Esophagus (tissue), 2 donors: ENCODE results near the gene AARS2. TPM values are rescaled to one million over a fixed set of nuclear protein-coding genes. Genes with fewer than 3 reads are reported as not detected.
"Not testable (repeated sequence)": the region's sequence is repeated elsewhere in the genome, so short reads cannot be mapped to it uniquely, and the experiment has no call there.

Experiments used
- H3K27ac ChIP-seq, 2 donors: one replicate each; pipeline ENCODE4 v1.5.1; 2013; ENCODE audit warnings: low read depth in 2 of 2, mild to moderate bottlenecking in 2 of 2, inconsistent platforms in 1 of 2, low read length in 1 of 2, moderate library complexity in 1 of 2
- H3K27me3 ChIP-seq, 2 donors: one replicate each; pipeline ENCODE4 v1.6.1; 2013; ENCODE audit warnings: low read length in 2 of 2, control low read depth in 1 of 2, mild to moderate bottlenecking in 1 of 2; ENCODE audit not compliant: insufficient read depth in 2 of 2, control insufficient read depth in 1 of 2
- H3K36me3 ChIP-seq, 2 donors: one replicate each; pipeline ENCODE4 v1.6.1; 2013; ENCODE audit warnings: low read length in 1 of 2; ENCODE audit not compliant: control insufficient read depth in 2 of 2, insufficient read depth in 2 of 2
- H3K4me1 ChIP-seq, 2 donors: one replicate each; pipeline ENCODE4 v1.6.1; 2013; ENCODE audit warnings: low read length in 1 of 2; ENCODE audit not compliant: control insufficient read depth in 2 of 2, insufficient read depth in 2 of 2
- H3K4me3 ChIP-seq, 2 donors: one replicate each; pipeline ENCODE4 v1.5.1; 2013; ENCODE audit warnings: low read length in 2 of 2, mild to moderate bottlenecking in 2 of 2, low read depth in 1 of 2, moderate library complexity in 1 of 2
- H3K9me3 ChIP-seq, 2 donors: one replicate each; pipeline ENCODE4 v1.6.1; 2013; ENCODE audit warnings: mild to moderate bottlenecking in 2 of 2, low read depth in 1 of 2, low read length in 1 of 2, moderate library complexity in 1 of 2; ENCODE audit not compliant: control insufficient read depth in 2 of 2, insufficient read depth in 1 of 2
- WGBS, 2 donors: extraction: QIAGEN DNeasy Blood & Tissue Kit; methylation state at CpG; one replicate each; pipeline ENCODE4 v1.1.7; 2013; 5-methylcytosine and 5-hydroxymethylcytosine counted together
- polyA plus RNA-seq, 2 donors: library from polyadenylated mRNA; stranded (reverse); fragments of 200-250 nt; gene quantifications; one replicate each; pipeline ENCODE4 v1.2.3, GENCODE V29; 2013
- donor health status: healthy with polysubstance abuse.
- donor health status: Bipolar disorder and iron deficiency.

Gene AARS2
- polyA plus RNA-seq, 2 donors = 7.0 to 8.5 TPM

GRCh38 chr6:44346818-44347217 lies 33.7 kb upstream of the AARS2 start:
- not testable (repeated sequence) for H3K4me1 ChIP-seq, H3K4me3 ChIP-seq, H3K9me3 ChIP-seq, H3K27ac ChIP-seq, H3K36me3 ChIP-seq, H3K27me3 ChIP-seq
- WGBS, 2 donors = 77 to 78% methylated on average over 4 of the region's 4 CpGs

- Histone ChIP-seq H3K27ac (no peak within 1 kb of the TSS), H3K4me1 (no peaks in the 10 kb centered on the region), H3K36me3 (no peaks in the 10 kb centered on the region), H3K9me3 (no peaks in the 10 kb centered on the region), H3K4me3 (no peak within 1 kb of the TSS), H3K27me3 (peaks cover 0 to 6% of the 10 kb centered on the region in 2 donors)
- WGBS, 2 donors = 3 to 4% methylated on average over 24 to 31 of the region's 31 CpGs
These were observed 29.3 kb upstream of the AARS2 start, which contains the start of gene SPATS1 for GRCh38 chr6:44342489-44342888. SPATS1 (plus strand) TSS chr6:44342650; CDS start chr6:44343096, 446 bp downstream.

- H3K36me3 ChIP-seq = no peaks in the 10 kb centered on the region
- no peak overlapping the region for H3K4me3 ChIP-seq
- 40 to 43% methylated on average over 6 of the region's 6 CpGs for WGBS, 2 donors
- no peaks in the 10 kb centered on the region for H3K9me3 ChIP-seq
- no peak overlapping the region for H3K27ac ChIP-seq
- H3K27me3 ChIP-seq = peaks cover 0 to 6% of the 10 kb centered on the region in 2 donors
- no peaks in the 10 kb centered on the region for H3K4me1 ChIP-seq
These were observed 28.9 kb upstream of the AARS2 start for GRCh38 chr6:44342052-44342451.

GRCh38 chr6:44341095-44341890 lies 28.1 kb upstream of the AARS2 start:
- Histone ChIP-seq H3K4me1 (no peaks in the 10 kb centered on the region), H3K9me3 (no peaks in the 10 kb centered on the region), H3K27me3 (peaks cover 0 to 6% of the 10 kb centered on the region in 2 donors), H3K4me3 (no peak overlapping the region), H3K36me3 (no peaks in the 10 kb centered on the region), H3K27ac (no peak overlapping the region)
- 64% methylated on average over 8 of the region's 8 CpGs for WGBS, 2 donors

- WGBS, 2 donors = 47 to 50% methylated on average over 7 of the region's 7 CpGs
- Histone ChIP-seq H3K4me1 (no peaks in the 10 kb centered on the region), H3K4me3 (no peak overlapping the region), H3K27ac (peak overlapping the region in 1 of 2 donors; percentile 54), H3K27me3 (peaks cover 0 to 6% of the 10 kb centered on the region in 2 donors), H3K9me3 (no peaks in the 10 kb centered on the region), H3K36me3 (no peaks in the 10 kb centered on the region)
These were observed 26.8 kb upstream of the AARS2 start for GRCh38 chr6:44339763-44340625.

- 79% methylated on average over 5 of the region's 5 CpGs for WGBS, 2 donors
- peak overlapping the region in 1 of 2 donors; percentile 54 for H3K27ac ChIP-seq
- peaks cover 0 to 6% of the 10 kb centered on the region in 2 donors for H3K27me3 ChIP-seq
- H3K4me3 ChIP-seq = no peak overlapping the region
- H3K36me3 ChIP-seq = no peaks in the 10 kb centered on the region
- H3K9me3 ChIP-seq = no peaks in the 10 kb centered on the region
- H3K4me1 ChIP-seq = no peaks in the 10 kb centered on the region
These were observed 26.2 kb upstream of the AARS2 start for GRCh38 chr6:44339301-44339700.

GRCh38 chr6:44338228-44339122 lies 25.3 kb upstream of the AARS2 start:
- H3K9me3 ChIP-seq = no peaks in the 10 kb centered on the region
- H3K27ac ChIP-seq = no peak overlapping the region
- no peak overlapping the region for H3K4me3 ChIP-seq
- no peaks in the 10 kb centered on the region for H3K36me3 ChIP-seq
- no peaks in the 10 kb centered on the region for H3K4me1 ChIP-seq
- 3% methylated on average over 11 of the region's 11 CpGs for WGBS, 2 donors
- H3K27me3 ChIP-seq = no peaks in the 10 kb centered on the region

GRCh38 chr6:44335631-44336030 lies 22.5 kb upstream of the AARS2 start:
- 42 to 58% methylated on average over 1 of the region's 1 CpG for WGBS, 2 donors
- Histone ChIP-seq H3K36me3 (no peaks in the 10 kb centered on the region), H3K9me3 (no peaks in the 10 kb centered on the region), H3K27ac (no peak overlapping the region), H3K27me3 (peaks cover 0 to 3% of the 10 kb centered on the region in 2 donors), H3K4me3 (no peak overlapping the region), H3K4me1 (no peaks in the 10 kb centered on the region)

- 84 to 85% methylated on average over 5 of the region's 5 CpGs for WGBS, 2 donors
- Histone ChIP-seq H3K27ac (no peak overlapping the region), H3K27me3 (peaks cover 0 to 3% of the 10 kb centered on the region in 2 donors), H3K36me3 (no peaks in the 10 kb centered on the region), H3K9me3 (no peaks in the 10 kb centered on the region), H3K4me1 (no peaks in the 10 kb centered on the region), H3K4me3 (no peak overlapping the region)
These were observed 20.8 kb upstream of the AARS2 start for GRCh38 chr6:44333942-44334341.
